Activated CD8-positive, alpha-beta memory T cell treated with anti-CD3 and anti-CD28 coated beads, Interleukin-2, amount 50 U/mL, for 24 hours (primary cell): Measurements from ENCODE around the gene FNDC8.
"Not testable (repeated sequence)": the region's sequence is repeated elsewhere in the genome, so short reads cannot be mapped to it uniquely, and the experiment has no call there.

Experiments
- DNase-seq: peaks from one replicate; pipeline ENCODE4 v3.0.0-alpha.2; 2020; ENCODE audit errors: extremely low read depth

The FNDC8 gene

DNA sequence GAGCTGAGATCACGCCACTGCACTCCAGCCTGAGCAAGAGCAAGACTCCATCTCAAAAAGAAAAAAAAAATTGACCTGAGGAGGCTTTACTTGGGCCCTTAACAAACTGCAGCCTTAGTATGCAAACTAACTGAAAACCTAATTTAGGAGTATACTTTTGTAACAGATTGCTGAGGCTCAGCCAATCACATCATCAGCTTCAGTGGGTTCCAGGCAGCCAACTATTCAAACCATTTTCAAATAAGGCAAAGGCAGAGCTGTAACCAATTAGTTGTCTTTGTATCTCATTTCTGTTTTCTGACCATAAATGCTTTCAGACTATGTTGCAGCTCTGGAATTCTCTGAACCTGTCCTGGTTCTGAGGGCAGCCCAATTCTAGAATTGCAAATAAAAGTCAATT lies 25.7 kb upstream of the FNDC8 start:
- DNase-seq: no peak

DNA sequence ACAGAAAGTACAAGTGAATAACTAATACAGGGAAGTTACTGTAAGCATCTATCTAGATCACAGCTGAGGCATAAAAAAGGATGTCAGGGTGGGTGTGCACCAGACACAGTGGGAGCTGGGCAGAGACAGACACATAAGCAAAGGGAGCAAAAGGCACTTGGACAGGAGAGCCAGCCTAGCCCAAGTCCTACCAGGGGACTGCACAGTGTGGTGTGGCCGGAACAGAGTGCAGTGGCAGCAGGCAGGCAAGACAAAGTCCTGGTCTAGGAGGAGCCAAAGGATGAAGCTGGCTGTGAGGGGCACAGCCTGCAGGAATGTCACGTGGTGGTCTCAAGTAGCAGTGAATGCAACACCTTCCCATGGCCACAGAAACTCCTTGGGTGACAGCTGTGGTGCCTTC lies 23.6 kb upstream of the FNDC8 start:
- no peak for DNase-seq

DNA sequence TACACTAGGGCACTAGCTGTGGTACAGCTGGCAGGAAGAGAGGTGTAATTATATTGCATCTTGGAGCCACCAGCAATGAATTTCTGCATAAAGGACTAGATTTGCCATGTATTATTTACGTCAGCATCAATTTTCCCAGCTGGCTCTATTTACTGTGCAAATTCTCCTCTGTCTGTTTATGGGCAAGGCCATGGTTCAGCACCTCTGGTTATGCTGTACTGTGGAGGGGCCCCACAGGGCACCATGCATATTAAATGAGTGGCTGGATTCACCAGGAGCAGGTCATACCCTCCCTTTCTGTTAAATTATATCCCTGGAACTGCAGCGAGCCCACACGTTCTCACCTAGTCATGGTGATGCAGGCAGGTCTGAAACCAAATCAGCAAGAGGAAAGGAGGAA lies 21.5 kb upstream of the FNDC8 start:
- DNase-seq: no peak

GRCh38 chr17:35101036-35101435 lies 20.4 kb upstream of the FNDC8 start:
- DNase-seq: no peak

DNA sequence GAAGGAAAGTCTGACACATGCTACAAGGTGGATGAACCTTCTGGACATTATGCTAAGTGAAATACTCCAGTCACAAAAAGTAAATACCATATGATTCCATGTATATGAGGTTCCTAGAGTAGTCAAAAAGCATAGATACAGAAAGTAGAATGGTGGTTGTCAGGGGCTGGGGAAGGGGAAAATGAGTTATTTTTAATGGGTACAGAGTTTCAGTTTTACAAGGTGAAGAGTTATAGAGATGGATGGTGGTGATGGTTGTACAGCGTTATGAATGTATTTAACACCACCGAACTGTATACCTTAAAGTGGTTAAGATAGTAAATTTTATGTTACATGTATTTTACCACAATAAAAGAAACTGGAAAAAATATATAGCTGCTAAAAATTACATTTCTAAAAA lies 19.7 kb upstream of the FNDC8 start:
- no peak for DNase-seq

- DNase-seq: no peak
Observed at GRCh38 chr17:35103271-35103670, 18.1 kb upstream of the FNDC8 start.

GRCh38 chr17:35104844-35105450 lies 16.5 kb upstream of the FNDC8 start:
- no peak for DNase-seq

- DNase-seq: not testable (repeated sequence)
Observed at GRCh38 chr17:35110791-35111190, 10.6 kb upstream of the FNDC8 start.

DNA sequence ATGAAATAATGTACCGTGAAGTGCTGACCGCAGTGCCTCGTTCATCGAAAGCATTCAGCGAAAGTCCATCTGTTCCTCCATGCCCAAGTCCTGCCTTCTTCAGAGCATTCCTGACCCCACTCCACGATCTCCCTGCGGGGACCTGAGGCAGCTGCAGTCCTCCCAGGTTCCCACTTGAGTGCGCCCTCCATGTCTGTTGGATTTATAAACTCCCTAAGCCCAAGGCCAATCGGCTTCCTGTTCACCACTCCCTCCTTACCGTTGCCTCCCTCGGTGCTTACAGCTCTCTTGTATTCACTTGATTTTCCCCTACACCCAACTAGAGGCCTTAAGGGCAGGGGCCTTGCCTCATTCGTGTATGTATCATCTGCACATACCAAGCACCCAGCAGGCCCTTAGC lies 4.6 kb upstream of the FNDC8 start:
- DNase-seq: no peak

DNA sequence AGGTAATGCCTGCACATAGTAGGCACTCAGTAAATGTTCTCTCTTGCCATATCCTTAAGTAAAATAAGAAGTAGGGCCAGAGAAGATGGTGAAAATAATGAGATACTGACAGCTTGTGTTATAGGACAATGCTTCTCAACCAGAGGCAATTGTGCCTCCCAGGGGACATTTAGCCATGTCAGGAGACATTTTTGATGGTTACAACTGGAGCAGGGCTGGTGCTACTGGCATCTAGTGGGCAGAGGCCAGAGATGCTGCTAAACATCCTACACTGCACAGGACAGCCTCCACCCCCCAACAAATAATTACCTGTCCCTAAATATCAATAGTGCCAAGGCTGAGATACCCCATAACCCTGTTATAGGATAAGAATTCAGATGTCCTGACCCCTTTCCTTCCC lies 3.4 kb upstream of the FNDC8 start:
- no peak for DNase-seq

- peak; percentile 12 for DNase-seq
Observed at GRCh38 chr17:35119370-35120165, 1.8 kb upstream of the FNDC8 start, which contains the start of gene RAD51D. TSS of gene RAD51D (minus strand) at chr17:35119860. CDS start at chr17:35119613, 247 bp downstream.

DNA sequence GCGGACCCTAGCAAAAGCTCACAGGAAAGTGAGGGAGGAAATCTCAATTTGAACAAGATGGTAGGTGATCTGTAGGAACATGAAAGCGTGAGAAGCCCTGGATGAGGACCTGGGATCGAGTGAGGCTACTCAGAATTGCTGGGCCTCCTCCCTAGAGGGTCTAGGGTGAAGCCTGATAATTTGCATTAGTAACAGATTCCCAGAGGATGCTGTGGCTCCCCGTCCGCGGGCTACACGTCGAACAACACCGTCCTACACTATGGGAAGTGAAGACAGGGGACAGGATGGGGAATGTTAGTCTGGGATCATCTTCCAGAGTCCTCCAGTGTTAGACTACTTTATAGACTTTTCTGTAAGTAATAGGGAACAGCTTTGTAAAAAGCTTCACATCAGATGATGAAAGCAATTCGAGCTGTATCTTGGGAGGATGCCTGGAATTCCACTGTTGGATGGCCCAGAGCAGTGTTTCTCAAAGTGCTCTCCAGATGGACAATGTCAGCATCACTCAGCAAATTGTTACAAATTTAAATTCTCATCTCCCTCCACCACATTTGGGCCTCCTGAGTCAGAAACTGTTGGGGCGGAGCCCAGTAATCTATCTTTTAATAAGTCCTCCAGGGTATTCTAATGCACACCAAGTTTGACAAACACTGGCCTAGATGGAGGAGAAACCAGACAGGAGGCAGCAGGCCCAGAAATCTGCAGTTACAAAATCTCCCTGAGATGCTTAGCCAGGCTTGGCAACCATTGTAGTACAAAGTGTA lies 6.5 kb downstream of the FNDC8 start:
- no peak for DNase-seq

DNA sequence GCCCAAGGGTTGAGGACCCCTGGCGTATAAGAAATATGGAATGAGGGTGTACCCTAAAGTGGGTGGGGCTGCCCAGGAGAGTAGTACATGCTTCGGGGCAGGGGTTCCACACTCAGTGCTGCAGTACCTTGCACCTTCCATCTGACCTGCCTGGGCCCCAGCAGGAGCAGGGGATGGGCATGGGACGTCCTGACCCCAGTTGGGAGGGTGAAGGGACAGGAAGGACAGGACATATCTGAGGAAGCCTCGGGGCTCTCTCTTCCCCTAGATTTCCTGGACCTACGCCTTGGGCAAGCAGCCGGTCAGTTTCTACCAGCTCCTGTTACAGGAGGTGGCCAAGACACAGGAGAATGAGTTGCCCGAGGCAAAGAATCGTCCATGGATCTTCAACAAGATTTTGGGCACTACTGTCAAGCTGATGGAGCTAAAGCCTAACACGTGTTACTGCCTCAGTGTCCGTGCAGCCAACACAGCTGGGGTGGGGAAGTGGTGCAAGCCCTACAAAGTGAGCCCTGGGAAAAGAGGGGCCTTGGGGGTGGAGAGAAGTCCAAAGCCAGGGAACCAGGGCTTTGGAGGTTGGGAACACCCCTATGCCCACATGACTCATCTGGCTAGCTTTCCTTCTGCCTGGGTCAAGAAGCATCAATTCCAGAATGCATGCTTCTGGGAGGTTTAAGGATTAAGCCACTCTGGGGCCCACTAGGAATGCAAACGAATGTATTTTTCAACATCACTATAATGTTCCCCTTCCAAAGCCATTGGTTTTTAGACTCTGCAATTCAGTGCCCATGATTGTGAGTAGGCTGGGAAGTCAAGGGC lies 7.9 kb downstream of the FNDC8 start:
- DNase-seq: no peak

DNA sequence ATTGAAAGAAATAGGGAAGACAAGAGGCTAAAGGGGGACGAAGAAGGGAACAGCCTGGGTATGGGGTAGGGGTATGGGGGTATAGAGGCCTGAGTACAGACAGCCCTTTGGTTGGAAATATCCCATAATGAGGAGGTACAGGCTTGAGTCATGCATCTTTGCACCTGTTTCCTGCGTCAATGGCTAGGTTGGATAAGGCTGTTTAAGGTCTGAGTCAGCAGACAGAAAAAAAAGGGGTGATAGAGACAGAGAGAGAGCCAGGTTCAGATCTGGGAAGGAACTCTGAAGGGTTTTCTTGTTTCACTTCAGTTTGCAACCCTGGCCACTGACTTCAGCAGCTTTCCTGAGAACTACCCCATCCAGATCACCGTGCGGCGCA lies 8.5 kb downstream of the FNDC8 start:
- DNase-seq: no peak

- no peak for DNase-seq
Observed at GRCh38 chr17:35130392-35130791, 9.0 kb downstream of the FNDC8 start.

DNA sequence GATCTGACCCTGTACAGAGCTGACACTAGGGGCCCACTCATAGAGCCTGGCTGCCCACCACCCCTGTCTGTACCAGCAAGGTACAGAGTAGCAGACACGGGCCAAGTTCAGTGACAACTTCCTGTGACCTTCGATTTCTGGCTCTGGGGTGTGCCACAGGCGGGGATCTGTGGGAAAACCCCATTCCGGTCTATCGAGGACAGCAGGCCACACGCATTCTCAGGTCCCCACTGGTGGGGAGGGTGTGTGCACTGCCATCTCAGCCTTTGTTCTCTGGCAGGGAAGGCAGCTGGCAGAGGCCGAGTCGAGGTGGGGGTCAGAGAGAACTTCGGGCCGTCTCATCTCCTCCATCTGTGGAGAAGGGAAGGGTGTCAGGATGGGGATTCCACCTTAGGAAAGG lies 10.7 kb downstream of the FNDC8 start:
- no peak for DNase-seq

DNA sequence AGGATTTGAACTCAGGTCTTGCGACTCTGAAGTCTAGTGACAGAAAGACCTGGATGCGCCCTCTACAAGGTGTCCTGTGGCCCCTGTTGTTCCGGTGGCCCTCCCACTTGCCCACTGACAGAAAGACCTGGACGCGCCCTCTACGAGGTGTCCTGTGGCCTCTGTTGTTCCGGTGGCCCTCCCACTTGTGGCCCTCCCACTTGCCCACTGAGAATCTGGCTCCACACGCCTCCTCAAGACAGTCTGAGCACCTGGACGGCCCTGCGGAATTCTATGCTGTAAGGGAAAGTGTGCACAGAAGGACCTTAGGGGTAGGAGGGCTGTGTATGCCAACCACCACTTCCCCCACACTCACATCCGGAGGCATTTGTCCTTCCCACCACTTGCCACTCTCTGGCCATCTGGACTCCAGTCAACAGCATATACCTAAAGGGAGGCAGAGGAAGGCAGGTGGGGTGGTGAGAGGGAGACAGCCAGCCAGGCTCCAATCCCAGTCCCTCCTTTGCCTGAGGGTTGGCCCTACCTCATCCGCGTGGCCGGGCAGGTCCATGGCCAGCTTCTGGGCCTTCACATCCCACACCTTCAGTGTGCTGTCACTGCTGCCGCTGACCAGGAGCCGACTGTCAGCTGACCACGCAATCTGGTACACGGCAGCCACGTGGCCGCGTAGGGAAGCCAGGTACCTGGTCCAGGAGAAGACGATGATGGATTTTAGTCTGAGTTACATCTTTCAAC lies 11.6 kb downstream of the FNDC8 start:
- DNase-seq: no peak

DNA sequence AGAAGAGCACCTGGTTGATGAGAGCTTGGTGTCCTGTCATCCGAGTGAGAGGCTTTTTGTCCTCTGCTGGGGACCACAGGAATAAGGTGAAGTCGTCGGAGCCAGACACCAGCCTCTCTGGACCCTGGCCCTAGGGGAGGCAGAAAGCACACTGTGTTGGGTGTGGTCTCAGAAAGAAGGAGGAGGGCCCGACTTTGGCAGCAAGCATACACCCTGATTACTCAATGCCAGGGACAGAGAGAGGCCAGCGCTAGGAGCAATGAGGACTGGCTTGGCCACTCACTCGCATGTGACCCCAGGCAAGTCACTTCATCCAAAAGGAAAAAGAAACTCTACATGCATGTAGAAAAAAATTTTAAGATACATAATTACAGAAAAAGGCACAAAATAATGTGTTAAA lies 13.9 kb downstream of the FNDC8 start:
- DNase-seq: no peak

- no peak for DNase-seq
Observed at GRCh38 chr17:35138218-35138617, 16.8 kb downstream of the FNDC8 start.

GRCh38 chr17:35141681-35142466 lies 20.5 kb downstream of the FNDC8 start, which contains the start of gene NLE1:
TSS of gene NLE1 (minus strand) at chr17:35142303. CDS start at chr17:35142275, 28 bp downstream.
- peak; percentile 62 for DNase-seq
